ENCODE results near the gene SPTB.

Gene SPTB

DNA sequence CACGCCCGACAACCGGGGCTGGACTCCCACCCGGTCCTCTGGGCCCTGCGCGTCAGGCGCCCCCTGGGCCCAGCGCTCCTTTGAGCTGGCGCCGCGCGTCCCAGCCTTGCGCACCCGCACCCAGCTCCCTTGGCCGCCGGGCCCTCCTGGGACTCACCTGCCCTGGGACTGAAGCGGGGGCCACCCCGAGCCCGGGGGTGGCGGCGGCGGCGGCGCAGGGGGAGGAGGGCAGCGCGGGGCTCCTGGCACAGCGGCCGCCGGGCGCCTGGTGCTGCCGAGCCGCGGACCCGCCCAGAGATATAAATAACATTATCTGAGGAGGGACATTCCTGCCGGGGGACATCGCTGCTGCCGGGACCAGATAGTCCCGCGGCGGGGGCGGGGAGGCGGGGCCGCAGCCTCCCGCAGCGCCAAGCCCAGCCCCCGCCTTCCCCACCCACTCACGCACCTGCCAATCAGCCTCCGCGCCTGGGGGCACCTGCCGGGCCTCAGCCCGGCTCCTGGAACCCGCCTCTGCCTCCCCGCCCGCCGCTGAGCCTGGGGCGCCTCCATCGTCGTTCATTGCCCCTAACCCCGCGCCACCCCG lies at the start of gene SPTB:
Gene SPTB, minus strand, starts transcription at position 273 of the 586 bp plus-strand sequence. CDS start 56,813 bp downstream, outside the sequence.
- Histone ChIP-seq H3K4me3 (ENCODE audit: low read length) (peak within 1 kb of the TSS; percentile 62), H3K4me1 (ENCODE audit: control insufficient read depth, insufficient read depth, low read length) (peaks cover 3% of the 10 kb centered on the region), H3K9me3 (ENCODE audit: control insufficient read depth, low read length) (no peaks in the 10 kb centered on the region), H3K36me3 (ENCODE audit: control insufficient read depth, insufficient read depth, low read length, severe bottlenecking) (no peaks in the 10 kb centered on the region), H3K27me3 (replicated peaks; ENCODE audit: control insufficient read depth, insufficient read depth, low read length) (peaks cover 79% of the 10 kb centered on the region), H3K9ac (ENCODE audit: low read length) (no peak within 1 kb of the TSS)
- peak; percentile 14 for DNase-seq (ENCODE audit: low read depth)

DNA sequence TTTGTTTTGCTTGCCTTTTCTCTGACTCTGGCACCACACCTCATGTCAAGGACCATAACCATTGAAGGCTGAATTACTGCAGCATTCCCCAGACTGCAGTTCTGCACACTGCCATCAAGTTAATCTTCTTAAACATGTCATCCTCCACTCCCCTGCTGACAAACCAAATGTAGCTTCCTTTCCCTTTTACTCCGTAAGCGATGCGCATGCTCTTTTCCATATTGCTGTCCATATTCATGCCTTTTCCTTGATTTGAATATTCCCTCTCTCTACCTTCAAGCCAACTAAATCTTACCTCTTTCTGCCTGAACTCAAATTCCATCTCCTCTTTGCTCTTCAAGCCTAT lies 49.3 kb upstream of the SPTB start:
- H3K4me3 ChIP-seq (ENCODE audit: low read length): no peak overlapping the region
- no peaks in the 10 kb centered on the region for H3K9me3 ChIP-seq (ENCODE audit: control insufficient read depth, low read length)
- no peaks in the 10 kb centered on the region for H3K27me3 ChIP-seq (replicated peaks; ENCODE audit: control insufficient read depth, insufficient read depth, low read length)
- H3K9ac ChIP-seq (ENCODE audit: low read length): no peak overlapping the region
- no peak for DNase-seq (ENCODE audit: low read depth)
- H3K4me1 ChIP-seq (ENCODE audit: control insufficient read depth, insufficient read depth, low read length): peaks cover 24% of the 10 kb centered on the region
- peaks cover 87% of the 10 kb centered on the region for H3K36me3 ChIP-seq (ENCODE audit: control insufficient read depth, insufficient read depth, low read length, severe bottlenecking)

DNA sequence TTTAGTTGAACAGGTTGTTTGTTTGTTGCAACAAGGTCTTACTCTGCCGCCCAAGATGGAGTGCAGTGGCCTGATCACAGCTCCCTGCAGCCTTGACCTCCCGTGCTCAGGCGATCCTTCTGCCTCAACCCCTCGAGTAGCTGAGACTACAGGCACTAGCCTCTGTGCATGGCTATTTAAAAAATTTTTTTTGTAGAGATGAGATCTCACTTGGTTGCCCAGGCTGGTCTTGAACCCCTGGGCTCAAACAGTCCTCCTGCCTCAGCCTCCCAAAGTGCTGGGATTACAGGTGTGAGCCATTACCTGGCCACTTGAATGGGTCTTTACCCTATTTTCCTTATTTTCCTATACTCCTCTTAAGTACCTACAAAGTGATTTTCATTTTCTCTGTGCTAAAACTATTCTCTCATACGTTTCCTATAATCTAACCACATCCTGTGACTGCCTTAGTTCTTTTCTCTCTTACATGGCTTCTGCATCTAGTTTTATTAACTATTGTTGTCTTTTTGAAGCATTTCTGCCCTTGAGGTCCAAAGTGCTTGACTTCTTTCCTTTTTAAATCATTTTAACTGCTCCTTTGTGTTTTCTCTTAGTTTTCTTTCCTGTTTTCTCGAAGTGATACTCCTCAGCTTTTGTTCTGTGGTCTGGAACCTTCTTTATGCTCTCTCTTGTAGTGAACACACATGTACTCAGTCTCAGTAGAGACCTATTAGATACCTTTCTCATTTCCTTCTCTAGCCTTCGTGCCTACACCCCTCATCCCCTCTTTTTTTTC lies 48.7 kb upstream of the SPTB start:
- H3K9ac ChIP-seq (ENCODE audit: low read length): no peak overlapping the region
- H3K4me3 ChIP-seq (ENCODE audit: low read length): no peak overlapping the region
- peaks cover 86% of the 10 kb centered on the region for H3K36me3 ChIP-seq (ENCODE audit: control insufficient read depth, insufficient read depth, low read length, severe bottlenecking)
- no peaks in the 10 kb centered on the region for H3K27me3 ChIP-seq (replicated peaks; ENCODE audit: control insufficient read depth, insufficient read depth, low read length)
- no peak for DNase-seq (ENCODE audit: low read depth)
- H3K4me1 ChIP-seq (ENCODE audit: control insufficient read depth, insufficient read depth, low read length): peaks cover 19% of the 10 kb centered on the region
- no peaks in the 10 kb centered on the region for H3K9me3 ChIP-seq (ENCODE audit: control insufficient read depth, low read length)

DNA sequence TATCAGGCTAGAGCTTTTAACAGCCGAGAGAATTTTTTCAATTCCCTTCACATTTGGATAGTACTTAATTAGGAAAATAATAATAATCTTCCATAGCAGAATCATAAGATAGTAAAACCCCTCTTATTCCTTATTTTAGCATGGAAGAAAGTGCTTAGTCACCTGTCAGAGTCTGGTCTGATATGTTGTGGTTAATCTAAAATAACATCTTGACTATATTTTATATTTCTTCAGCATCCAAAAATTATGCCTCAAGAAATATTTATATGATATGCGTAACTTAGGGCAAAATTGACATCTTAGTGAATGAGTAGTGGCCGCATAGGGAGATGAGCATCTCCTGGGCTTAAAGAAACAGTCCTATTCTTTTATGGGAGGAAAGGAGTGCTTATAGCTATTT lies 47.3 kb upstream of the SPTB start:
- no peak for DNase-seq (ENCODE audit: low read depth)
- peaks cover 72% of the 10 kb centered on the region for H3K36me3 ChIP-seq (ENCODE audit: control insufficient read depth, insufficient read depth, low read length, severe bottlenecking)

DNA sequence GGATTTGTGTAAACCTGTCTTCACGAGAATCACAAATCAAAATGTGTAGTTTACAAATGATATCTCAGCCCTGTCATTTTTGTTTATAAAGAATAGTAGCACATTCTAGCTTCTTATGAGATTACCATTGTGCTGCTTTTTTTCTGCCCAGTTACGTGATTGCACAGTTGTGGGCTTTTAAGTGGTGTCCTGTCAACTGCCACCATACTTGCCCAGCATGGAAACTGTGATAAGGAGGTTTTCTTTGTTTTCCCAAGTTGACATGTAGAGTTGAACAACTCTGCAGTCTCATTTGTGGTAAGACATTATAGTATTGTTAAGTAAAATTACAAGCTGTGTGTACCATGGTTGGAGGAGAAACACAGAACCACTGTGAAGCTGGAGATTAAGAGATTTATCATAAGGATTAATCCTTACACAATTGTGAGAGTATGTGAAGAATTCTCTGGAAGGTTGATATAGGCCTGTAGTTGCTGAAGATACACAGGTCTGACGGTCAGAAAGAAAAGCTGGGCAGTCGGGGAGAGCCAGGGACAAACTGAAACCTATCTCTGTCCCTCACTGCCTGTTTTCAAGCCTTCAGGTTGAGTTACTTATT lies 46.8 kb upstream of the SPTB start:
- Histone ChIP-seq H3K9me3 (ENCODE audit: control insufficient read depth, low read length) (no peaks in the 10 kb centered on the region), H3K4me3 (ENCODE audit: low read length) (no peak overlapping the region), H3K4me1 (ENCODE audit: control insufficient read depth, insufficient read depth, low read length) (peaks cover 17% of the 10 kb centered on the region), H3K9ac (ENCODE audit: low read length) (no peak overlapping the region), H3K36me3 (ENCODE audit: control insufficient read depth, insufficient read depth, low read length, severe bottlenecking) (peaks cover 66% of the 10 kb centered on the region), H3K27me3 (replicated peaks; ENCODE audit: control insufficient read depth, insufficient read depth, low read length) (no peaks in the 10 kb centered on the region)
- no peak for DNase-seq (ENCODE audit: low read depth)

More for the DNA sequence above, 47.3 kb upstream of the SPTB start:
- Histone ChIP-seq H3K9me3 (ENCODE audit: control insufficient read depth, low read length) (no peaks in the 10 kb centered on the region), H3K4me3 (ENCODE audit: low read length) (no peak overlapping the region), H3K4me1 (ENCODE audit: control insufficient read depth, insufficient read depth, low read length) (peaks cover 13% of the 10 kb centered on the region), H3K27me3 (replicated peaks; ENCODE audit: control insufficient read depth, insufficient read depth, low read length) (no peaks in the 10 kb centered on the region), H3K9ac (ENCODE audit: low read length) (no peak overlapping the region)

DNA sequence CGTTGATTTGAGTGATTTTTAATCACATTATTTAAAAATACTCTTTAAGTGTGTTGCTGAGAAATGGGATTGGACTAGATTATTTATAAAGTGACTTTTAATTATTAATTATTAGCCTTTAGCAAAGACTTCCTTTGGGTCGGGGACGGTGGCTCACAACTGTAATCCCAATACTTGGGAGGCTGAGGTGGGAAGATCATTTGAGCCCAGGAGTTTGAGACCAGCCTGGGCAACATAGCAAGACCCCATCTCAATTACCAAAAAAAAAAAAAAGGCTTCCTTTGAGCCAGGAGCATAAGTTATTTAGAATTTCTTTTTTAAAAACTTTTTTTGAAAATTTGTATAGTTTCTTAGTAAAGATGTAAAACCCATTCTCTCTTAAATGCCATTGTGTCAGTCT lies 43.3 kb upstream of the SPTB start:
- H3K4me3 ChIP-seq (ENCODE audit: low read length): no peak overlapping the region

DNA sequence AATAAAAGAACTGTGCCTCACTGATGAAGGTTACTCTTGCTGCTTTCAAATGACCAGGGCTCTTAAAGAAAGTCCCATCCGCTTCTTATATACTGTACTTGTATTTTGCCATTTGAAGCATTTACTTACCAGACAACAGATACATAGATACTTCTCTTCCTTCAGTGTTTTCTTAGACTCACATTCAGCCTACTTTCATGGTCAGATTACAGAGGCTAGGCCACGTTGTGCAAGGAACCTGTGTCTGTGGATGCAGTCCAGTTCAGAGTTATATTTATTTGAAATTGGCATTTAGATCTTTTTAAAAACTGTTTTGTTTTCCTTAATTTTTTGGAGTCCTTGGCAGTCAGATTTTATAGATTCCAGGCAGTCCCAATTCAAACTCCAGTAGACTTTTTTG lies 40.8 kb upstream of the SPTB start:
- H3K9me3 ChIP-seq (ENCODE audit: control insufficient read depth, low read length): no peaks in the 10 kb centered on the region
- no peaks in the 10 kb centered on the region for H3K27me3 ChIP-seq (replicated peaks; ENCODE audit: control insufficient read depth, insufficient read depth, low read length)
- H3K9ac ChIP-seq (ENCODE audit: low read length): peak overlapping the region; percentile 42
- H3K36me3 ChIP-seq (ENCODE audit: control insufficient read depth, insufficient read depth, low read length, severe bottlenecking): peaks cover 17% of the 10 kb centered on the region
- DNase-seq (ENCODE audit: low read depth): peak; percentile 30
- peaks cover 54% of the 10 kb centered on the region for H3K4me1 ChIP-seq (ENCODE audit: control insufficient read depth, insufficient read depth, low read length)
- H3K4me3 ChIP-seq (ENCODE audit: low read length): peak overlapping the region; percentile 39

More for the DNA sequence above, 43.3 kb upstream of the SPTB start:
- Histone ChIP-seq H3K36me3 (ENCODE audit: control insufficient read depth, insufficient read depth, low read length, severe bottlenecking) (peaks cover 43% of the 10 kb centered on the region), H3K9me3 (ENCODE audit: control insufficient read depth, low read length) (no peaks in the 10 kb centered on the region), H3K27me3 (replicated peaks; ENCODE audit: control insufficient read depth, insufficient read depth, low read length) (no peaks in the 10 kb centered on the region), H3K9ac (ENCODE audit: low read length) (no peak overlapping the region), H3K4me1 (ENCODE audit: control insufficient read depth, insufficient read depth, low read length) (peaks cover 36% of the 10 kb centered on the region)
- no peak for DNase-seq (ENCODE audit: low read depth)

DNA sequence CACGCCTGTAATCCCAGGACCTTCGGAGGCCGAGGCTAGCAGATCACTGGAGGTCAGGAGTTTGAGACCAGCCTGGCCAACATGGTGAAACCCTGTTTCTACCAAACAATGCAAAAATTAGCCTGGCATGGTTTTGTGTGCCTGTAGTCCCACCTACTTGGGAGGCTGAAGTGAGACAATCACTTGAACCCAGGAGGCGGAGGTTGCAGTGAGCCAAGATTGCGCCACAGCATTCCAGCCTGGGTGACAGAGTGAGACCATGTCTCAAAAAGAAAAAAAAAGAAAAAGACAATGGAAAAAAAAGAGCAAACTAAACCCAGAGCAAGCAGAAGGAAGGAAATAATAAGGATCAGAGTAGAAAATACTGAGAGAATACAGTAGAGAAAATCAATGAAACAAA lies 39.9 kb upstream of the SPTB start:
- peak overlapping the region; percentile 39 for H3K4me3 ChIP-seq (ENCODE audit: low read length)
- H3K27me3 ChIP-seq (replicated peaks; ENCODE audit: control insufficient read depth, insufficient read depth, low read length): no peaks in the 10 kb centered on the region
- H3K9me3 ChIP-seq (ENCODE audit: control insufficient read depth, low read length): no peaks in the 10 kb centered on the region
- peaks cover 9% of the 10 kb centered on the region for H3K36me3 ChIP-seq (ENCODE audit: control insufficient read depth, insufficient read depth, low read length, severe bottlenecking)
- peak overlapping the region; percentile 42 for H3K9ac ChIP-seq (ENCODE audit: low read length)
- H3K4me1 ChIP-seq (ENCODE audit: control insufficient read depth, insufficient read depth, low read length): peaks cover 60% of the 10 kb centered on the region
- DNase-seq (ENCODE audit: low read depth): peak; percentile 15

DNA sequence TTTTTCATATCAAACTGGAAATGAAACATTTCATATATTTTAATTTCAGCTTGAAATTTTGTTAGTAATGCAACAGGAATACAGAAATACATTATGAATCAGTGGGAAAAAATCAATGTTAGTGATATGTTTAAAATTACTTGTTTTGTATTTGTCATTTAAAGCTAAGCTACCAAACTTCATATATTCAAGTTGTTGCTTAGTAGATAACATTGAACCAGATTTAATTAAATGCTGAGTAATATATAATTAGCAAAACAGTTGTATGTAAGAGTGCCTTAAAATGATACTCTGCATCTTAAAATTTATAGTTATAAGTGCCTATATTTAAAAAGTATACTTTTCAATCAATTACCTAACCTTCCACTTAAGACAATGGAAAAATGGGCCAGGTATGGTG lies 39.5 kb upstream of the SPTB start:
- Histone ChIP-seq H3K4me1 (ENCODE audit: control insufficient read depth, insufficient read depth, low read length) (peaks cover 60% of the 10 kb centered on the region), H3K4me3 (ENCODE audit: low read length) (peak overlapping the region; percentile 1), H3K9me3 (ENCODE audit: control insufficient read depth, low read length) (no peaks in the 10 kb centered on the region), H3K27me3 (replicated peaks; ENCODE audit: control insufficient read depth, insufficient read depth, low read length) (no peaks in the 10 kb centered on the region), H3K36me3 (ENCODE audit: control insufficient read depth, insufficient read depth, low read length, severe bottlenecking) (peaks cover 5% of the 10 kb centered on the region), H3K9ac (ENCODE audit: low read length) (no peak overlapping the region)
- DNase-seq (ENCODE audit: low read depth): peak; percentile 17

DNA sequence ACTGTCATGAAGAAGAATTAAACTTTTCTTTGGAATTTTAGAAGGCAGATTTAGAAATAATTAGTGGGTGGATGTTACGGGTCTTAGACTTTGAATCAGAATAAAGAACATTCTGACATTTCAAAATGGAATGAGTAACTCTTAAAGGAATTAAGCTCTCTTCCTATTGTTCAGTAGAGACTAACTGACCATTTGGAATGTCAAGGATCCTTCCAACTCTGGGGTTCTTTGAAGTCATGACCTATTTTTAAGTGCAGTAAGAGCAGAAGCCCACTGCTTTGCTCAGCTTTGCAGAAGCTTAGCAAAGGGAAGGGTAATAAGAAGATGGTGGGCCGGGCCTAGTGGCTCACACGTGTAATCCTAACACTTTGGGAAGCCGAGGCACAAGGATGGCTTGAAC lies 38.5 kb upstream of the SPTB start:
- no peaks in the 10 kb centered on the region for H3K27me3 ChIP-seq (replicated peaks; ENCODE audit: control insufficient read depth, insufficient read depth, low read length)
- no peaks in the 10 kb centered on the region for H3K36me3 ChIP-seq (ENCODE audit: control insufficient read depth, insufficient read depth, low read length, severe bottlenecking)
- H3K4me3 ChIP-seq (ENCODE audit: low read length): no peak overlapping the region
- H3K9me3 ChIP-seq (ENCODE audit: control insufficient read depth, low read length): no peaks in the 10 kb centered on the region
- peak; percentile 29 for DNase-seq (ENCODE audit: low read depth)
- H3K4me1 ChIP-seq (ENCODE audit: control insufficient read depth, insufficient read depth, low read length): peaks cover 63% of the 10 kb centered on the region
- H3K9ac ChIP-seq (ENCODE audit: low read length): peak overlapping the region; percentile 44

DNA sequence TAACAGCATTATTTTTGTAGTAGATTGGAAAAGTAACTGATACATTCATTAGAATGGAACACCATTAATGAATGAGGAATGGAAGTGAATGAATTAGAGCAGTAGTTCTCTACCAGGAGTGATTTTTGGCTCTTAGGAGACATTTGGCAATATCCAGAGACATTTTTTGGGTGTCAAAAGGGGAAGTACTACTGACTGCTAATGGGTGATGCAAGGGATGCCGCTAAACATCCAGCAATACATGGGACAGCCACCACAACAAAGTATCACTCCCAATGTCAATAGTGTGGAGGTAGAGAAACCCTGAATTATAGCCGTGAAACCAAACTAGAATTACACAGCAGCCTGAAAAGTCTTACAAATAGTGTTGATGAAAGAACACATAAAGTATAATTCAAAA lies 36.1 kb upstream of the SPTB start:
- no peaks in the 10 kb centered on the region for H3K36me3 ChIP-seq (ENCODE audit: control insufficient read depth, insufficient read depth, low read length, severe bottlenecking)
- peak overlapping the region; percentile 95 for H3K4me3 ChIP-seq (ENCODE audit: low read length)
- no peak for DNase-seq (ENCODE audit: low read depth)
- H3K27me3 ChIP-seq (replicated peaks; ENCODE audit: control insufficient read depth, insufficient read depth, low read length): no peaks in the 10 kb centered on the region
- peaks cover 55% of the 10 kb centered on the region for H3K4me1 ChIP-seq (ENCODE audit: control insufficient read depth, insufficient read depth, low read length)
- peak overlapping the region; percentile 97 for H3K9ac ChIP-seq (ENCODE audit: low read length)
- H3K9me3 ChIP-seq (ENCODE audit: control insufficient read depth, low read length): no peaks in the 10 kb centered on the region
